Inflammatory macrophage (primary cell): ENCODE data around the gene ZSCAN16.
"Not testable (repeated sequence)": the region's sequence is repeated elsewhere in the genome, so short reads cannot be mapped to it uniquely, and the experiment has no call there.

ENCODE experiments used
- DNase-seq, 2 donors: peaks; one replicate each; pipeline ENCODE4 v3.0.0-alpha.2; 2020 to 2022
- total RNA-seq, 18 experiments: gene quantifications; one replicate each; lab custom pipeline; 2026; ENCODE audit warnings: mixed read lengths in 6 of 18, inconsistent platforms in 2 of 18; lab: John Stamatoyannopoulos, UW

Gene ZSCAN16
- 0.77 to 7.7 (median 2.4) reads per million in 18 experiments for total RNA-seq

DNA sequence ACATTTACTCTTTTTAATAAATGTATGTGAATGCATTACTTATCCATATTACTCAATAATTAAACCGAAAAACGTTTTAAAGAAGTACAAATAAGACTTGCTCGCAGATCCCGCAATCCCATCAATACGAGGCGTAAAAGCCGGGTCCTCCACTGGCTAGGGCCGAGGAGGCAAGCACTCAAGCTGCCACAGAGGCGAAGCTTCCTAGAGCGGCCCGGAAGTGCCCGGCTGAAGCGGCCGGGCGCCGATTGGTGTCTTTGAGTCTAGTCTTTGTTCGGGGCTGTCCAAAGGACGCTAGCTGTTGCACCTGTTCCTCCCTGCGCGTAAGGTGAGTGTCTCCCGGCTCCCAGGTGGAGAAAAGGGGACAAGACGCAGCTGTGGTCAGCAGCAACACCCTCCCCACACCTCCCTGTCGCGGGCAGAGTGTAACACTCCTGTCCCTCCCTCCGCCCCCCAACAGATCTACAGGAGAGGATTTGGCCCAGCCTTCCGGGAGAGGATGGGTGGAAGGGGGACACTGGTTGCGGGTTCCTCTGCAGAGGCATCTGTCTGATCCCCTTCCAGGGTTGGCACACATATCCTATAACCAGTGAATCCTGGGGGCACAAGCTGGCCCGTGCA, at the start of gene ZSCAN16:
TSS of gene ZSCAN16 (plus strand) at position 260 of the 621 bp plus-strand sequence. CDS start 835 bp downstream, outside the sequence.
- DNase-seq = peak; percentile 80 to 85

GRCh38 chr6:28078050-28078449, 46.4 kb upstream of the ZSCAN16 start:
- no peak for DNase-seq

GRCh38 chr6:28078836-28079235, 45.6 kb upstream of the ZSCAN16 start:
- DNase-seq = no peak

DNA sequence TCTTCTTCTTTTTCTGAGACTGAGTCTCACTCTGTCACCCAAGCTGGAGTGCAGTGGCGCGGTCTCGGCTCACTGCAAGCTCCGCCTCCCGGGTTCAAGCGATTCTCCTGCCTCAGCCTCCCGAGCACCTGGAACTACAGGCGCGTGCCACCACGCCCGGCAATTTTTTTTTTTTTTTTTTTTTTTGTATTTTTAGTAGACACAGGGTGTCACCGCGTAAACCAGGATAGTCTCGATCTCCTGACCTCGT, 44.1 kb upstream of the ZSCAN16 start, which contains the start of gene ZNF165:
TSS of gene ZNF165 (plus strand) at position 188 of the 250 bp plus-strand sequence. CDS start 4,913 bp downstream, outside the sequence.
- peak in 1 of 2 donors; percentile 6 for DNase-seq

GRCh38 chr6:28080631-28081485, 43.6 kb upstream of the ZSCAN16 start:
- DNase-seq = peak; percentile 96

GRCh38 chr6:28081486-28081751, 43.0 kb upstream of the ZSCAN16 start:
- no peak for DNase-seq

DNA sequence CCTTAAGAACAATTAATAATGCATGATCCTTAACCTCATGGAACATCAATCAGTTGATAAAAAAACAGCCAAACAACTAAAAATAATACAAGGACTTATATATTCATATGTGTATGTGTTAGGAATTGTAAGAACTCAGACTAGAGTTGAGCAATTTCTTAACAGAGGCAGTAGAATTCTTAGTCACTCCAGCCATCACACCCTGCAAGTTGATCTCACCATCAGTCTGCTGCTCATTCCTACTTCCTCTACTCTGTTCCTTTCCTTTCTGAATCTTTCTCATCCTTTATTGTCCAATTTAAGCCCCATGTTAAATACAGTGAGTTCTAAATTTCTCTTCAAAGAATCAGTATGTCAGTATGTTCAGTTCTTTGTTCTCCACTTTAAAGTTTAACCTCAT, 41.5 kb upstream of the ZSCAN16 start:
- no peak for DNase-seq

GRCh38 chr6:28089054-28089453, 35.4 kb upstream of the ZSCAN16 start:
- no peak for DNase-seq

DNA sequence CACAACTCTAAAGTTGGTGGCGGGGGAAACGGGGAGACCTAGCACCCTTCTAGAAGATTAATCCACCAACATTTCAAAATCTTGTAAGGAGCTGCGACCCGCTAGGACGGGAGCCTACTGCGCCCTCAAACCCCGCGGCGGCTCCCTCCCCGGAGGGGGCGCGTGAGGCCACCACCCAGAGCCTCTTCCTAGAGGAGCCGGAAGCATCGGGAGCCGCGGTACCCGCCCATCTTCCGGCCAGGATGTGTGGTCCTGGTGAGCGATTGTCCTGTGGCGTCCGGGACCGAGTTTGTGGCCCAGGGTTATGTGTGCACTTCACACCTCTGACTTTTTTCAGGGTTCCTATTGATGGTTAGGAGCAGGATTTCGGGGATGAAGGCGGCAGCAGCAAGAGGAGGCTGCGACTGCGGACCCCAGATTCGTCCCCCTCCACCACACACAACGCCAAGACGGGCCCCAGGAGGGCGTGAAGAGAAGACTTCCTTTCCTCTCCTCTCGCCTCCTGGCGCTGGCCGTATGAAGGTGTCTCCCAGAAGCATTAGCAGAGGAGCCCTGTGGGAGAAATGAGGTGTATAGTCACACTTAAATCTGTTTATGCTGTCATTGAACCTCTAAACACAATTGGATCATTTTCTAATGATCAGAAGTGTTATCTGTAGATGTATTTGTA, 33.4 kb upstream of the ZSCAN16 start:
- no peak for DNase-seq

GRCh38 chr6:28102222-28102621, 22.2 kb upstream of the ZSCAN16 start:
- not testable (repeated sequence) for DNase-seq

- not testable (repeated sequence) for DNase-seq
These were observed 21.7 kb upstream of the ZSCAN16 start for GRCh38 chr6:28102699-28103098.

DNA sequence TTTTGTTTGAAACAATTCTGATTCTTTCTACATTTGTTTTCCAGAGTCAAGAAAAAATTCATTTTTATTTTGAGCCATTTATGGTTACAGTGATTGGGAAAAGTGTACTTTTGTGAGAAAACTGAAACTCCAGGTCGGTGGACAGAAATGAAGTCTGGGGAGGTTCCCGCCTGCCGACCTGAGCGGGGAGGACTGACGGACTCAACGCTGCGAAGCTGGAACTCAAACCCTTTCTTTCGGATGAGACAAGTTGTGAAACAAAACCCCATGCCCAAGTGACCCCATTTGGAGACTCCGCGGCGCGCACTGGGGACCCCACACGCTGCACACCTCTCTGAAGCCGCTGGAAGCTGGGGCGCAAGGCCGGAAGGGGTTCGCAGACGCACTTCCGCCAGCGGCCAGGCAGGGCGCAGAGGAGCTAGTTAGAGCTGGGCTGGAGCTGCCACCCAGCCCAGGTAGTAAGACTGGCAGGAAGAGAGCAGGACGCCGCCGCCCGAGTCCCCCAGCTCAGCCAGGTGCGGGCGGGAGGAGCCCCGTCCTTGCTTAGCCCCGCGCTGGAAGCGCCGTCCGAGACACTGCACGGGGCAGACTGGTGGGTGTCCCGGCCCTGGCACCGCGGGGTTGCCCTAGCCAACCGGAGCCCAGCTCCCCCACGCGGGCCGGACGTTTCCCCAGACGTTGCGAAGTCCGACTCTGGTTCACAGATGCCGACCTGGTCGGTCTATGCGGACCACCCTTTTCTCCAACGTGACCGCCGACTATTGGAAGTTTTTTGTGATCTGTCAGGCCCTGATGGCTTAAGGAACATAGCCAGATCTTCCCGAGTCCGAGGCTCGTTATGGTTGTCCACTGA, 19.8 kb upstream of the ZSCAN16 start:
- peak; percentile 74 to 81 for DNase-seq

- DNase-seq = no peak
These were observed 19.2 kb upstream of the ZSCAN16 start for GRCh38 chr6:28105245-28105639.

- no peak for DNase-seq
These were observed 16.9 kb upstream of the ZSCAN16 start for GRCh38 chr6:28107506-28107905.

GRCh38 chr6:28111964-28112363, 12.4 kb upstream of the ZSCAN16 start:
- DNase-seq = no peak

- no peak for DNase-seq
These were observed 8.6 kb upstream of the ZSCAN16 start for GRCh38 chr6:28115799-28116198.

GRCh38 chr6:28117386-28118050, 6.9 kb upstream of the ZSCAN16 start:
- DNase-seq = no peak

DNA sequence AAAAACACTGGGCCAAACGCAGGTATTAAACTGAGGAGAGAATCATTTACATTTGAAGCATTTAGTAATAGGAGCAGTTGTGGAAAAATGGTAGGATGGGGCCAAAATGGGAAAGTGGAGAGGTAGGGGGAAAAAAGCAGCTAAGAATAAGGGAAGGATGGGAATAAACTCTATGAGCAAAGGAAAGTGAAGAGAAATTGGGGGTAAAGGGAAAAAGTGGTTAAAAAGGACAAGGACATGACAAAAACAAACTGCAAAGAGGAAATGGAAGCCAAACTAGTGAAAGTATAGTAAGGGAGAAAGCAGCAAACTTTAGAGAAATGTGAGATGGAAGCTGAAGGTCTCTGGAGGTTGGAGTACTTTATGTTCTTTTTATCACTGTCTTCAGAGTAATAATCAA, 6.2 kb upstream of the ZSCAN16 start:
- no peak for DNase-seq

GRCh38 chr6:28121876-28122275, 2.5 kb upstream of the ZSCAN16 start:
- DNase-seq = no peak

DNA sequence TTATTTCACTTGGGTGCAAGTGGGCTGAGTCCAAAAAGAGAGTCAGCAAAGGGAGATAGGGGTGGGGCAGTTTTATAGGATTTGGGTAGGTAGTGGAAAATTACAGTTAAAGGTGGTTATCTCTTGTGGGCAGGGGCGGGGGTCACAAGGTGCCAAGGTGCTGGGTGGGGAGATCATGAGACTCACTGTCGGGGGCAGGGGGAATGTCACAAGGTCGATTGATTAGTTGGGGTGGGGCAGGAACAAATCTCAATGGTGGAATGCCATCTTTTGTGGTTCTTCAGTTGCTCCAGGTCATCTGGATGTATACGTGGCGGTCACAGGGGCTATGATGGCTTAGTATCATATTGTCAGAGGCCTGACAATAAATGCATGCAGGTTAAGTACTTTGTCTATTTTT, 2.1 kb upstream of the ZSCAN16 start:
- not testable (repeated sequence) for DNase-seq

DNA sequence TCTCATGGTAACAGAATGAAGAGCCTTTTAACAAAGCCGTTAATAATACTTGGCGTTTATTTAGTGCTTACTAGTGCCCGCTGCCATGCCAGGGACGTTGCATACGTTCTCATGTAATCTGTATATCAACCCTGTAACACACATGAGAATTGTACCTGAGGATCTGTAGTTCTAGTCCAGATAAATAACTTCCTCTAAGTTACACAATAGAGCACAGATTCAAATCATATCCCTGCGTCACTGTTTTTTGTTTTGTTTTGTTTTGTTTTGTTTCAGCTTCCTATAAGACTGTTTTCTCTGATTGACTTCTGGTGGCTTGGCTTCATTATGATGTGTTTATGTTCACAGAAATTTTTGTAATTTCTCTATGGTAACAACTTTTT, 553 bp downstream of the ZSCAN16 start:
- peak in 1 of 2 donors; percentile 30 for DNase-seq

GRCh38 chr6:28125401-28125800, 992 bp downstream of the ZSCAN16 start:
- no peak for DNase-seq
